Glutamatergic neuron (in vitro differentiated cells): ENCODE results near the gene AUTS2. TPM values are rescaled to one million over a fixed set of nuclear protein-coding genes. Genes with fewer than 3 reads are reported as not detected.

Experiments used
- DNase-seq: peaks from one replicate; pipeline ENCODE4 v3.0.0; 2022
- H3K27ac Mint-ChIP-seq: one replicate; pipeline ENCODE4 v1.8.0; 2020; ENCODE audit warnings: mild to moderate bottlenecking, mixed read lengths, inconsistent platforms; ENCODE audit not compliant: unreplicated experiment
- H3K27me3 Mint-ChIP-seq: one replicate; pipeline ENCODE4 v1.8.0; 2020; ENCODE audit warnings: mild to moderate bottlenecking, moderate library complexity, mixed read lengths, inconsistent platforms; ENCODE audit not compliant: unreplicated experiment
- H3K36me3 Mint-ChIP-seq: one replicate; pipeline ENCODE4 v1.8.0; 2020; ENCODE audit warnings: mild to moderate bottlenecking, mixed read lengths, inconsistent platforms; ENCODE audit not compliant: unreplicated experiment
- H3K4me1 Mint-ChIP-seq: one replicate; pipeline ENCODE4 v1.8.0; 2020; ENCODE audit warnings: mild to moderate bottlenecking, low read depth, mixed read lengths, inconsistent platforms; ENCODE audit not compliant: unreplicated experiment
- H3K4me3 Mint-ChIP-seq: one replicate; pipeline ENCODE4 v1.8.0; 2020; ENCODE audit warnings: mild to moderate bottlenecking, mixed read lengths, inconsistent platforms; ENCODE audit not compliant: unreplicated experiment
- H3K9me3 Mint-ChIP-seq: one replicate; pipeline ENCODE4 v1.8.0; 2020; ENCODE audit warnings: mild to moderate bottlenecking, moderate library complexity, mixed read lengths, inconsistent platforms; ENCODE audit not compliant: unreplicated experiment
- total RNA-seq: library from RNA; stranded (reverse); fragmentation: NEBNext Ultra II Directional; extraction: Animal tissue kit (Norgen Biotek cat#: 25700); gene quantifications from one replicate; pipeline ENCODE4 v1.2.1, GENCODE V29; 2021; ENCODE audit not compliant: unreplicated experiment
- TF ChIP-seq, protein P1 (sequence below): fragments of 200-600 bp; sonication (generic); IDR thresholded peaks from one replicate; pipeline ENCODE4 v1.5.0; 2021; ENCODE audit not compliant: partially characterized antibody, unreplicated experiment

Gene AUTS2
- total RNA-seq, 1 donor from 2014 or later, result 300 TPM

DNA sequence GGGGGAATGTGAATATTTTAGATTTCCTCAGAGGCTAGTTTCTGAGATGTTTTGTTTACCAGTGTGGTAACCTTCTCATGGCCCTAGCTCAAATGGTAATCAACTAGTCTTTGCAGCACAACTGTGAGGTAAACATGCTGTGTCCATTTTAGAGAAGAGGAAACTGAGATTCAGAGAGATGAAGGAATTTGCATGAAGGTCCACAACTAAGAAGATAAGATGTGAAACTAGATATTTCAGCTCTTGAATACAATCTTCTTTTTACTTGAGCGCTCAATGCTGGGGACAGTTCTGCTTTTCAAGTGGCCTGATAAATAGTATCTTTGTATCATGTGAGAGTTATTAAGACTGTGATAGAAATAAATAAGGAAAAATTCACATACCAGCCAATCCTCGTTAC is 245.4 kb downstream of the AUTS2 start:
- Mint-ChIP-seq H3K27ac (no peak overlapping the region), H3K4me3 (no peak overlapping the region), H3K27me3 (peaks cover 1% of the 10 kb centered on the region), H3K36me3 (no peaks in the 10 kb centered on the region), H3K9me3 (peaks cover 6% of the 10 kb centered on the region), H3K4me1 (peaks cover 25% of the 10 kb centered on the region)
- no peak for DNase-seq
- TF ChIP-seq, protein P1, sequence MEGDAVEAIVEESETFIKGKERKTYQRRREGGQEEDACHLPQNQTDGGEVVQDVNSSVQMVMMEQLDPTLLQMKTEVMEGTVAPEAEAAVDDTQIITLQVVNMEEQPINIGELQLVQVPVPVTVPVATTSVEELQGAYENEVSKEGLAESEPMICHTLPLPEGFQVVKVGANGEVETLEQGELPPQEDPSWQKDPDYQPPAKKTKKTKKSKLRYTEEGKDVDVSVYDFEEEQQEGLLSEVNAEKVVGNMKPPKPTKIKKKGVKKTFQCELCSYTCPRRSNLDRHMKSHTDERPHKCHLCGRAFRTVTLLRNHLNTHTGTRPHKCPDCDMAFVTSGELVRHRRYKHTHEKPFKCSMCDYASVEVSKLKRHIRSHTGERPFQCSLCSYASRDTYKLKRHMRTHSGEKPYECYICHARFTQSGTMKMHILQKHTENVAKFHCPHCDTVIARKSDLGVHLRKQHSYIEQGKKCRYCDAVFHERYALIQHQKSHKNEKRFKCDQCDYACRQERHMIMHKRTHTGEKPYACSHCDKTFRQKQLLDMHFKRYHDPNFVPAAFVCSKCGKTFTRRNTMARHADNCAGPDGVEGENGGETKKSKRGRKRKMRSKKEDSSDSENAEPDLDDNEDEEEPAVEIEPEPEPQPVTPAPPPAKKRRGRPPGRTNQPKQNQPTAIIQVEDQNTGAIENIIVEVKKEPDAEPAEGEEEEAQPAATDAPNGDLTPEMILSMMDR, result no peak

DNA sequence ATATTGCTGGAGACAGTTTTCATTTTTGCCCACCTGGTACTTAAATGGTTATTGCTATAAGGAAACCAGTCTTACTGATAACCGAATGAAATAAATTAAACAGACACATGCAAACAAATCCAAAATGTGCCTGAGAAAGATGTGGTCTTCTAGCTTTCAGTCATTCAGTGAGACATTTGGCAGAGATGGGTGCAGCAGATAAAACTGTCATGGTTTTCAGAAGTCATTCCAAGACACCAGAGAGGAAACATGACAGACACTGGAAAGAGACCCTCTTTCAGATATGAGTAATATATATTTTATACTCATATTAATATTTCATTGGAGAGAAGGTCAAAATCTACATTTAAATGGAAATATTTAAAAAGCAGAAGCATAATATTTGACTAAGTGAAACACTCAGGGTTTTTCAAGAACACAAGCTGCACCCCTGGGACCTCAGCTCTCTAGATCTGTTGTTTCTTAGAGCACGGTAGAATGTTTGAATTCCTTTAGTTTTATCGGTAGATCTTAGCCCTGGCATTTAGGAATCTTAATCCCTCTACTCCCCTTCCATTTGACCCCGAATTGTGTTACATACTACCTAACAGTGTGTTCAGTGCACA is 246.1 kb downstream of the AUTS2 start:
- peaks cover 1% of the 10 kb centered on the region for H3K27me3 Mint-ChIP-seq
- no peak for DNase-seq
- TF ChIP-seq, protein P1, result no peak
- peaks cover 21% of the 10 kb centered on the region for H3K4me1 Mint-ChIP-seq
- no peak overlapping the region for H3K27ac Mint-ChIP-seq
- H3K9me3 Mint-ChIP-seq, result peaks cover 8% of the 10 kb centered on the region
- H3K36me3 Mint-ChIP-seq, result no peaks in the 10 kb centered on the region
- no peak overlapping the region for H3K4me3 Mint-ChIP-seq

DNA sequence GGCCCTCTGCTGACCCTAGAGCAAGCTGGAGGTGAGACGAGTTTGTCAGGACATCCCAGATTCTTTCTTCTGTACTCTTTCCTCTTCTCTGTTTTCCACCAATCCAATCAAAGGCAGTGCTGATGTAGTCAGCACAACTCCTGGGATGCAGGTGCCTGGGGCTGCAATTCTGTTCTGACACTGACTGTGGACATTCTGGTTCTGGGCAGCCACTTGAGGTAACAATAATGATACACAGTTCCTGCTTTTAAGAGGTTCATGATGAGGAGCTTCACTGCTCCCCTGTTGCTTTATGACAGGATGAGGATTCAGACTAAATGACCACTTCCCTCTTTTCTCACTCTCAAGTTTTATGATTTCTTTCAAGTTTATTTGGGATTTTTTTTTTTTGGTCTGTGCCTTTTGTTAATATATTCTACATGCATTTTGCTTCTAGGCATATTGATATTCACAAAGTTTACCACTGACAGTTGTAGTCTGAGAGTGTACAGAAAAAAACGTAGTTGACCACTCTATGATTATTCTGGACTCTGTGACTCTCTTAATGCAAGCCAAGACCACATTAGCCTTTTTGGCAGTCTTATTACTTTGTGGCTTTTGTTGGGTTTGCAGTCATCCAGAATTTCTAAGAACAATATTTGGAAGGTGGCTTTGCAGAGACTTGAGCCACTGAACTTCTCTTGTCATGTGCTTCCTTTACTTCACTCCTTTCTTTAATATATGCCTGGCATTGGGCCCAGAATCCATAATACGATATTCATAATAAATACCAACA is 247.6 kb downstream of the AUTS2 start:
- Mint-ChIP-seq H3K4me1 (peaks cover 9% of the 10 kb centered on the region), H3K36me3 (no peaks in the 10 kb centered on the region)

DNA sequence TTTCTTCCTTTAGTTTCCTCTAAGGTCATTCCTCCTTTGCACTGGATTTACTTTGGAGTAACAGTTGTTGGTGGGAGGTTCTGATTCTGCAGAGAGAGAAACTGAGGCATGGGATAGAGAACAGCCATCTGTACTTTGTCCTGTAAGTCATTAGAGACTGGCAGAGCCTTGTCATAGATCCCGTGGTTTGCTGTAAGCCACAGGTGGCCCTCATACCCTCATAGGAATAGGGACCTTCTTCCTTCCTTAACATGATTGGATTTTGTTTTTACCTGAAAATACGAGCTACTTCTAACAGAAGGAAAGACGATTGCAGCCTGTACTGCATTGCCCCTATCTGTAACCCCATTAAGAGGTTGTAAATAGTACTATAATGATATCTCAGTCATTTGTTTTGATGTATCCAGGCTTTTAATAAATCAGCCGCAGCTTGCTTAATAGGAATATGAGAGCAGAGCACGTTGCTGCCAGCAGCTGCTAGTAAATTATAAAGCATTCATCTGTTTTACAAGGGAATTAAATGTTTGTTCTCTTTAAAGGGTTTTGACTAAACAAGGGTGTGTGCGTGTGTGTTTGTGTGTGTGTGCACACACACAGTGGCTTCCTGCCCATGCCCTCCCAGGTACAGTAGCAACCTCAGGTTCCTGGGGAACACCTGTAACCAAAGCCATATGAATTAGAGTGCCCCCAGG is 249.8 kb downstream of the AUTS2 start:
- no peak overlapping the region for H3K27ac Mint-ChIP-seq
- peaks cover 1% of the 10 kb centered on the region for H3K4me1 Mint-ChIP-seq
- TF ChIP-seq, protein P1, result no peak
- H3K36me3 Mint-ChIP-seq, result no peaks in the 10 kb centered on the region
- no peak for DNase-seq
- H3K4me3 Mint-ChIP-seq, result no peak overlapping the region
- H3K27me3 Mint-ChIP-seq, result peaks cover 1% of the 10 kb centered on the region
- peaks cover 13% of the 10 kb centered on the region for H3K9me3 Mint-ChIP-seq

More for the DNA sequence above, 247.6 kb downstream of the AUTS2 start:
- H3K9me3 Mint-ChIP-seq, result peaks cover 12% of the 10 kb centered on the region
- H3K4me3 Mint-ChIP-seq, result no peak overlapping the region
- DNase-seq, result no peak
- no peak overlapping the region for H3K27ac Mint-ChIP-seq
- TF ChIP-seq, protein P1, result no peak
- H3K27me3 Mint-ChIP-seq, result peaks cover 1% of the 10 kb centered on the region
